GM03348 (cell line): Measurements from ENCODE around the gene PLEKHG4B.
"Not testable (repeated sequence)": the region's sequence is repeated elsewhere in the genome, so short reads cannot be mapped to it uniquely, and the experiment has no call there.

Experiments
- DNase-seq: peaks from one replicate; pipeline ENCODE4 v3.0.0; 2012; ENCODE audit warnings: low spot score

The PLEKHG4B gene

GRCh38 chr5:199950-200645 lies 108.1 kb downstream of the PLEKHG4B start:
- no peak for DNase-seq

GRCh38 chr5:200985-201384 lies 109.0 kb downstream of the PLEKHG4B start:
- no peak for DNase-seq

- no peak for DNase-seq
Measured at GRCh38 chr5:201672-202071, 109.7 kb downstream of the PLEKHG4B start.

- DNase-seq, result no peak
Measured at GRCh38 chr5:203246-203930, 111.4 kb downstream of the PLEKHG4B start.

- DNase-seq, result no peak
Measured at GRCh38 chr5:204001-204400, 112.0 kb downstream of the PLEKHG4B start.

- no peak for DNase-seq
Measured at GRCh38 chr5:204462-204861, 112.5 kb downstream of the PLEKHG4B start.

DNA sequence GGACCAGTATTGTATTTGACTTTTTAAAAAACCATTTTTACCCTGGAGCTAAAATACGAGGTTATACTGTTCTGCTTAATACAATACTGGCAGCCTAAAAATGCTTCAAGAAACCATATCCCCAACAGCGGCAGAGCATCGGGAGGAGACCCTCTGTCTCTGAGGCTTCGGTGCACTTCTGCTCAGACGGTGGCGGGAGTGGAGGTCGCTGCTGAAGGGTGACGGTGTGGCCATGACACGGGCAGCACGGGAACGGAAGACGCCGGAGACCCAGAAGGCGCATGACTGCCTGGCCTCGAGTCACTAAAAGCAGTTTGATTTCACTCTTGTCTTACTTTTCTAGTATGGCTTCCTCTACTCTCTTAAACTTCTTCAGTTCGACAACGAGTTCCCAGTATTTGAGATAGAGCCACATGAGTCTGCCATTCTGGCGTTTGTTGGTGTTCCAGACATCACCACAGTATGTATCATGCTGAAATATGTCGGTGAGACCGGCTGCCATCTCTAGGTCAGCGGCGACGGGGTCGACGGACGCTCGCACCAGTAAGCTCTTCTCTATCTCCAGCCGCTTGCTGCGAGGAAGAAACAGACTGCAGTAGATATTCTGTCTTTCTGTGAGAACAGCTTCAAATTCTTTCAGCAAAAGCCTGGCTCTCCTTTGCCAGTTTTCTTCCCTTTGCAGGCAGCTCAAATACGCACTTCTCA lies 113.2 kb downstream of the PLEKHG4B start:
- no peak for DNase-seq

GRCh38 chr5:206406-206805 lies 114.4 kb downstream of the PLEKHG4B start:
- no peak for DNase-seq

DNA sequence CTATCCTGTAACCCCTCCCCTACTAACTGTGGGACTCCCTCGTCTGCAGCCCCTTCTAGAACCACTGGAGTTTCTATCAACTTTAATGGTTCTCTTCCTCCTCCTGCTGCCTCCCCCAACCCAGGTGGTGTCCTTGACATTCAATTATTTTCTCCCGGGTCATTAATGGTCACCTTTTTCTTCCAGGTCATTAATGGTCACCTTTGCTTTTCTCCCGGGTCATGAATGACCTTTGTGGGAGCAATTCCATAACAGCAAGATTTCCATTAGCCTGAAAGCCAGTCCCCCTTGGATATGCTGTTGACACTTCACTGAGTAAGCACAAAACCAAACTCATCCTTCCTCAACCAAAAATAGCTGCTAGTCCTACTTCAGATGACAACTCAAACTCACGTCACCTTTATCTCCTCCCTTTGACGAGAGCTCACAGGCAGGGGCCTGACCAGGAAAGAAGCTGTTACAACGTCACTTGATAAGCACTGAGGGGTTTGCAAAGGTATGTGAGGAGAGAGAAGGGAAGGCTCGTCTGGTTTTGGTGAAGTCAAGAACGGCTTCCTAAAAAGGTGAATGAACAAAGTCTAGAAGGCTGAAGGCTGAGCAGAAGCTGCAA lies 115.1 kb downstream of the PLEKHG4B start:
- no peak for DNase-seq

DNA sequence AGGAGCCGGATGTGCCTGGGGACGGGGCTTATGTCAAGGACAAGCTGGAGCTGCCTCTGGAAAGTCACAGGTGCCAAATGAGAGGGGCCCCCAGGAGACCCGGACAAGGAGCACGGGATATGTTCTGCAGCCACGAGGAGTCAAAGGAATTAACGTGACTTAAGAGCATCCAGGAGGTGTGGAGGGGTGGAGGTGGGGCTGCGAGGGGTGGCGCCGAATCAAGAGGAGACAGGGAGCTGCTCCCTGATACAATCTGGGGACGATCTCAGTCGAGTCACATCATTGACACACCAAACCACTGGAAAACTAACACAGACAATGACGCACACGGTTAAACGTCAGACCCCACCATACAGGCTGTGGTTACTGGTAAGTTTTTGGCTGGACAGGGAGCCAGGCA lies 115.6 kb downstream of the PLEKHG4B start:
- no peak for DNase-seq

GRCh38 chr5:208449-209114 lies 116.6 kb downstream of the PLEKHG4B start:
- DNase-seq, result no peak

- DNase-seq, result no peak
Measured at GRCh38 chr5:213803-214395, 121.9 kb downstream of the PLEKHG4B start.

DNA sequence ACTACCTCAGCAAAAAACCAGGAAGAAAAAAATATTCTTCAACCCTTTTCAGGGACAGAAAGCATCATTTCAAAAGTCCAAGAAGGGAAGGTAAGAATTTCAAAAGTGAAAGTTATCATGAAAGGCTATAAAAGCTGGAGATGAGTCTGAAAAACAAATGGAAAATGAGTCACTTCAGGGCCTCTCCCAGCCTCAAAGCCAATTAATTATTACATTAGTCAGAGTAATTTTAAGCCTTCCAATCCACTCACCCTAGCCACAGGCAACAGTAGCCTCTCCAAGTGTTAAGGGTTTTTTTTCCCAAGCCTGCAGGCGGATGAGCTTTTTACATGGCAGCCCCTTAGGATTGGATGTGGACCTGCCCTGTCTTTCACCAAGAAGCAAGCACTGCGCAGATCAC lies 123.3 kb downstream of the PLEKHG4B start:
- DNase-seq, result not testable (repeated sequence)

- not testable (repeated sequence) for DNase-seq
Measured at GRCh38 chr5:216076-216475, 124.1 kb downstream of the PLEKHG4B start.

DNA sequence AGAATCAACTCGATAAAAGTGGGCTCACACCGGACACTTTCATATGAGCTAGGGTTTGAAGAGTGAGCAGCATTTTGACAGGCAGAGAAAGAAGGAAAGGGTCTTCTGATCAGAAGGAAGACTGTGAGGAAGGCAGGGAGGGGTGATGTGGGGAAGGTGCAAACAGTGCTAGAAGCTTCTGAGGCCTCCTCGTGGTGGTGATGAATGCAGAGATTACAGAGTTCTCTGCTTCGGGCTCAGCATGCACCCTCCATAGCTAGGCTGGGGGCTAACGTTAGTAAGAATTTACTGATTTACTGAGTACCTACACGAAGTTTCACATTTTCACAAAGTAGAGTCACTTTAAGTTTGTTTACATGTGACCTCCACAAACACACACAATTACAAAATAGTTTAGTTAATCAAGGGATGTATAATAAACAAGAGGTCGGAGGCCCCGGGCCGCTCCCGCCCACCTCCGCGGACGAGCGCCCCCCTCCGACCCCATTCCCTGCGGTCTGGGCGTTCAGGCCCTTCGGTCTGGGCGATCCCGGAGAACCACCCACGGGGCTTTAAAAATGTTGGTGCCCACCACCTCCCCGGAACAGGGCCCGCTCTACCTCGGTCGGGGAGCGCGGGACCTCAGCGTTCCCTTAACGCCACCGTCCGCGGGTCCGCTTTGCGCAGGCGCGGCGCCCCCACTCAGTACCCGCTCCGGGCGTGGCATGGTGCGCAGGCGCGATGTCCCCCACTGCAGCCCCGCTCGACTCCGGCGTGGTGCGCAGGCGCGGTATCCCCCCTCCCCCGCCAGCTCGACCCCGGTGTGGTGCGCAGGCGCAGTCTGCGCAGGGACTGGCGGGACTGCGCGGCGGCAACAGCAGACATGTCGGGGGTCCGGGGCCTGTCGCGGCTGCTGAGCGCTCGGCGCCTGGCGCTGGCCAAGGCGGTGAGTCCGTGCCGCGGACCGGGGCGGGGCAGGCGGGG lies 125.8 kb downstream of the PLEKHG4B start, which contains the start of the genes CCDC127 and SDHA:
Gene CCDC127, minus strand, starts transcription at position 660 of the 963 bp plus-strand sequence. CDS start 1,304 bp downstream, outside the sequence.
Gene SDHA, plus strand, starts transcription at position 827 of the 963 bp plus-strand sequence. Its CDS starts 36 bp downstream, at position 863.
- peak; percentile 100 for DNase-seq

- peak; percentile 42 for DNase-seq
Measured at GRCh38 chr5:218457-219291, 126.7 kb downstream of the PLEKHG4B start.

DNA sequence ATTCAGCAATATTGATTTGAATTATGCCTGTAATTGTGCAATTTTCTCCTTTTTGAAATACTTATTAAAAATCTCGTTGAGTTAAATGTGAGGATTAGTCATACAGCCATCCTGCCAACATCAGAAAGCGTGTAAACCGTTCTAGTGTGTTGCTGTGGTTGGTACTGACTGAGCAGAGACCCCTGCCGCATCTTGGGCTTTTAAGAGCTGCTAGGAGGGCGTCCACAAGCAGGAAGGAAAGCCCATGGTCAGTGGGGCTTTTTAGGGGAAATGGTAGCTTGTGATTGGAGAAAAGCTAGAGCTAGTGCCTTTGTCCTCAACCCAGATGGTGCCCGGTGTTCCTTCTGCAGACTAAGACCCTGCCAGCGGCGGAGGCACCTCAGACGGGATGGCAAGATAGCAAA lies 127.5 kb downstream of the PLEKHG4B start:
- no peak for DNase-seq

- no peak for DNase-seq
Measured at GRCh38 chr5:219991-220390, 128.0 kb downstream of the PLEKHG4B start.
